ENCODE measurements around the gene SLC35B1.

SLC35B1 gene

GRCh38 chr17:49723423-49723822 lies 15.7 kb upstream of the SLC35B1 start:
- DNase-seq (ENCODE audit: extremely low read depth, low read depth) = no peak
- TF ChIP-seq CTCF (IDR thresholded peaks at IDR 0.05; ENCODE audit: low read depth, low read length) = no peak

GRCh38 chr17:49722066-49722465 lies 14.3 kb upstream of the SLC35B1 start:
- no peak for TF ChIP-seq CTCF (IDR thresholded peaks at IDR 0.05; ENCODE audit: low read depth, low read length)
- DNase-seq (ENCODE audit: extremely low read depth, low read depth) = no peak

GRCh38 chr17:49717371-49717861 lies 9.7 kb upstream of the SLC35B1 start:
- DNase-seq (ENCODE audit: extremely low read depth, low read depth) = no peak
- TF ChIP-seq CTCF (IDR thresholded peaks at IDR 0.05; ENCODE audit: low read depth, low read length) = no peak

- no peak for TF ChIP-seq CTCF (IDR thresholded peaks at IDR 0.05; ENCODE audit: low read depth, low read length)
- DNase-seq (ENCODE audit: extremely low read depth, low read depth) = no peak
These were observed 9.1 kb upstream of the SLC35B1 start for GRCh38 chr17:49716668-49717364.

GRCh38 chr17:49715717-49716279 lies 8.0 kb upstream of the SLC35B1 start:
- TF ChIP-seq CTCF (IDR thresholded peaks at IDR 0.05; ENCODE audit: low read depth, low read length) = no peak
- DNase-seq (ENCODE audit: extremely low read depth, low read depth) = no peak

GRCh38 chr17:49715216-49715615 lies 7.5 kb upstream of the SLC35B1 start:
- no peak for DNase-seq (ENCODE audit: extremely low read depth, low read depth)

More at GRCh38 chr17:49715216-49715615, 7.5 kb upstream of the SLC35B1 start:
- TF ChIP-seq CTCF (IDR thresholded peaks at IDR 0.05; ENCODE audit: low read depth, low read length) = no peak
